HG03060 (cell line): ENCODE measurements around the gene OGFR.
"Not testable (repeated sequence)": the region's sequence is repeated elsewhere in the genome, so short reads cannot be mapped to it uniquely, and the experiment has no call there.

Experiments used
- ATAC-seq: cut with Tn5 transposase; IDR thresholded peaks from one replicate; pipeline ENCODE4 v1.9.1; 2021; ENCODE audit warnings: low read depth, moderate number of reproducible peaks; ENCODE audit not compliant: unreplicated experiment

OGFR gene

GRCh38 chr20:62836967-62837490 is 32.4 kb downstream of the OGFR start:
- ATAC-seq = no peak

- ATAC-seq = no peak
Observed at GRCh38 chr20:62837790-62838127, 33.1 kb downstream of the OGFR start.

GRCh38 chr20:62838128-62838891 is 33.7 kb downstream of the OGFR start:
- ATAC-seq = no peak

GRCh38 chr20:62839261-62839660 is 34.6 kb downstream of the OGFR start:
- ATAC-seq = no peak

GRCh38 chr20:62839816-62840215 is 35.2 kb downstream of the OGFR start:
- no peak for ATAC-seq

- ATAC-seq = no peak
Observed at GRCh38 chr20:62840244-62841197, 35.9 kb downstream of the OGFR start.

GRCh38 chr20:62841705-62842212 is 37.1 kb downstream of the OGFR start:
- no peak for ATAC-seq

- ATAC-seq = no peak
Observed at GRCh38 chr20:62843656-62844055, 39.0 kb downstream of the OGFR start.

GRCh38 chr20:62844182-62844581 is 39.5 kb downstream of the OGFR start:
- no peak for ATAC-seq

- ATAC-seq = no peak
Observed at GRCh38 chr20:62845416-62846160, 41.0 kb downstream of the OGFR start.

- no peak for ATAC-seq
Observed at GRCh38 chr20:62846166-62846890, 41.7 kb downstream of the OGFR start.

GRCh38 chr20:62848917-62849316 is 44.3 kb downstream of the OGFR start:
- not testable (repeated sequence) for ATAC-seq

GRCh38 chr20:62849431-62849830 is 44.8 kb downstream of the OGFR start:
- ATAC-seq = no peak

GRCh38 chr20:62850333-62850974 is 45.8 kb downstream of the OGFR start:
- no peak for ATAC-seq

- ATAC-seq = no peak
Observed at GRCh38 chr20:62852196-62852595, 47.6 kb downstream of the OGFR start.

GRCh38 chr20:62852841-62853240 is 48.2 kb downstream of the OGFR start:
- no peak for ATAC-seq

GRCh38 chr20:62853304-62853703 is 48.7 kb downstream of the OGFR start:
- ATAC-seq = not testable (repeated sequence)

GRCh38 chr20:62854121-62854520 is 49.5 kb downstream of the OGFR start:
- ATAC-seq = no peak

GRCh38 chr20:62855120-62855519 is 50.5 kb downstream of the OGFR start:
- ATAC-seq = no peak
